H1 (cell line): ENCODE measurements around the gene ZNF609. TPM values are rescaled to one million over a fixed set of nuclear protein-coding genes. Genes with fewer than 3 reads are reported as not detected.

Experiments
- CTCF ChIA-PET: fragments of 300-600 bp; sonication (Branson Sonifier 250); formaldehyde crosslinking; loops from one replicate; lab custom pipeline; 2021; ENCODE audit not compliant: partially characterized antibody; lab: Charles Lee
- POLR2A ChIA-PET: fragments of 300-600 bp; sonication (Branson Sonifier 250); formaldehyde crosslinking; loops from one replicate; lab custom pipeline; 2021; ENCODE audit warnings: inconsistent platforms; ENCODE audit not compliant: partially characterized antibody; lab: Charles Lee
- DNase-seq, 2 experiments: peaks; one replicate each; pipeline versions ENCODE4 v3.0.0 to v3.0.0-alpha.2; 2010 to 2022; ENCODE audit warnings: low spot score in 2 of 2, low read depth in 1 of 2, mixed read lengths in 1 of 2
- FAIRE-seq: peaks from 2 replicates; lab custom pipeline; 2011; peaks lifted over from hg19 to GRCh38; lab: Jason Lieb, UNC
- H2AFZ ChIP-seq: 2 replicates; pipeline ENCODE4 v1.8.1; 2012; ENCODE audit warnings: low read length, inconsistent platforms
- H2AK5ac ChIP-seq: 2 replicates; pipeline ENCODE4 v1.6.1; 2013; ENCODE audit warnings: low read depth, low read length
- H2BK120ac ChIP-seq: replicated peaks from 2 replicates; pipeline ENCODE3; 2013; ENCODE audit warnings: low read depth, low read length, inconsistent platforms
- H2BK12ac ChIP-seq: 2 replicates; pipeline ENCODE4 v1.6.1; 2013; ENCODE audit warnings: low read depth, low read length
- H2BK15ac ChIP-seq: 2 replicates; pipeline ENCODE4 v1.6.1; 2013; ENCODE audit warnings: low read length
- H2BK20ac ChIP-seq: 2 replicates; pipeline ENCODE4 v1.6.1; 2013; ENCODE audit warnings: low read length
- H2BK5ac ChIP-seq: 2 replicates; pipeline ENCODE4 v1.6.1; 2013; ENCODE audit warnings: low read depth, low read length
- H3K14ac ChIP-seq: 2 replicates; pipeline ENCODE4 v1.6.1; 2013; ENCODE audit warnings: inconsistent platforms; ENCODE audit not compliant: insufficient read length
- H3K18ac ChIP-seq: 2 replicates; pipeline ENCODE4 v1.6.1; 2013; ENCODE audit warnings: low read length; ENCODE audit errors: extremely low read depth
- H3K23ac ChIP-seq: 2 replicates; pipeline ENCODE4 v1.6.1; 2013; ENCODE audit warnings: inconsistent platforms; ENCODE audit not compliant: insufficient read length
- H3K23me2 ChIP-seq: 2 replicates; pipeline ENCODE4 v1.6.1; 2013; ENCODE audit warnings: low read depth, low read length
- H3K27ac ChIP-seq: 2 replicates; pipeline ENCODE4 v1.6.1; 2011; ENCODE audit warnings: low read depth, low read length, inconsistent platforms
- H3K27me3 ChIP-seq, 4 experiments: replicated peaks in 1 of 4; 1 replicate in 1 of 4; 2 replicates in 3 of 4; pipeline versions ENCODE4 v1.6.1 to v1.8.1; 2011 to 2013; ENCODE audit warnings: low read length in 3 of 4, mild to moderate bottlenecking in 3 of 4, inconsistent platforms in 2 of 4, mixed read lengths in 2 of 4, moderate library complexity in 1 of 4; ENCODE audit not compliant: control insufficient read depth in 3 of 4, insufficient read depth in 3 of 4; ENCODE audit errors: extremely low read depth in 1 of 4
- H3K36me3 ChIP-seq, 4 experiments: 2 replicates each; pipeline versions ENCODE4 v1.6.1 to v1.8.1; 2011 to 2013; ENCODE audit warnings: mild to moderate bottlenecking in 4 of 4, low read length in 3 of 4, moderate library complexity in 2 of 4, control low read depth in 1 of 4, inconsistent platforms in 1 of 4; ENCODE audit not compliant: insufficient read depth in 4 of 4, control insufficient read depth in 2 of 4
- H3K4ac ChIP-seq: replicated peaks from 2 replicates; pipeline ENCODE3; 2013; ENCODE audit warnings: low read length, low read depth, mixed read lengths, inconsistent platforms; ENCODE audit not compliant: insufficient read length
- H3K4me1 ChIP-seq, 4 experiments: replicated peaks in 1 of 4; 1 replicate in 1 of 4; 2 replicates in 3 of 4; pipeline versions ENCODE4 v1.6.1 to v1.8.1; 2011 to 2013; ENCODE audit warnings: low read length in 3 of 4, inconsistent platforms in 2 of 4, mixed read lengths in 1 of 4; ENCODE audit not compliant: insufficient read depth in 4 of 4, control insufficient read depth in 3 of 4
- H3K4me2 ChIP-seq, 2 experiments: 2 replicates each; pipeline versions ENCODE4 v1.6.1 to v1.8.1; 2011 to 2013; ENCODE audit warnings: low read depth in 2 of 2, low read length in 2 of 2, control low read depth in 1 of 2, inconsistent platforms in 1 of 2, mild to moderate bottlenecking in 1 of 2; ENCODE audit not compliant: insufficient read depth in 1 of 2
- H3K4me3 ChIP-seq, 4 experiments: fragments of 200-600, 300-600 bp in 1 of 4; sonication (generic), shearing (Covaris generic), sonication (Bioruptor Twin) in 1 of 4; 2 replicates each; pipeline versions ENCODE4 v1.5.1 to v1.8.1; 2011 to 2016; ENCODE audit warnings: low read length in 4 of 4, low read depth in 3 of 4, control low read depth in 2 of 4, inconsistent platforms in 2 of 4, mild to moderate bottlenecking in 2 of 4, mixed read lengths in 1 of 4, moderate library complexity in 1 of 4; ENCODE audit not compliant: insufficient read depth in 2 of 4; ENCODE audit errors: extremely low read depth in 1 of 4
- H3K56ac ChIP-seq: replicated peaks from 2 replicates; pipeline ENCODE3; 2013; ENCODE audit warnings: low read depth, mild to moderate bottlenecking, mixed read lengths, low read length, inconsistent platforms; ENCODE audit not compliant: insufficient read length
- H3K79me1 ChIP-seq: 2 replicates; pipeline ENCODE4 v1.6.1; 2013; ENCODE audit warnings: low read depth, low read length, control low read depth
- H3K79me2 ChIP-seq, 2 experiments: 2 replicates each; pipeline versions ENCODE4 v1.6.1 to v1.8.1; 2012 to 2013; ENCODE audit warnings: low read length in 2 of 2, mild to moderate bottlenecking in 2 of 2, inconsistent platforms in 1 of 2; ENCODE audit not compliant: insufficient read depth in 2 of 2, control insufficient read depth in 1 of 2
- H3K9ac ChIP-seq, 4 experiments: replicated peaks in 1 of 4; 1 replicate in 1 of 4; 2 replicates in 3 of 4; pipeline versions ENCODE4 v1.6.1 to v1.8.1; 2011 to 2013; ENCODE audit warnings: low read depth in 3 of 4, low read length in 3 of 4, control low read depth in 2 of 4, mild to moderate bottlenecking in 2 of 4, moderate library complexity in 2 of 4, inconsistent platforms in 1 of 4; ENCODE audit errors: extremely low read depth in 1 of 4
- H3K9me3 ChIP-seq, 2 experiments: 2 replicates each; pipeline versions ENCODE4 v1.6.1 to v1.8.1; 2012 to 2013; ENCODE audit warnings: mild to moderate bottlenecking in 2 of 2, moderate library complexity in 2 of 2, control low read depth in 1 of 2, inconsistent platforms in 1 of 2, low read depth in 1 of 2, low read length in 1 of 2, mixed read lengths in 1 of 2; ENCODE audit not compliant: insufficient read depth in 2 of 2
- H4K20me1 ChIP-seq, 2 experiments: replicated peaks in 1 of 2; 2 replicates each; pipeline versions ENCODE3 to v1.8.1; 2011 to 2013; ENCODE audit warnings: inconsistent platforms in 2 of 2, low read length in 2 of 2, mild to moderate bottlenecking in 1 of 2; ENCODE audit not compliant: insufficient read depth in 2 of 2, control insufficient read depth in 1 of 2
- H4K5ac ChIP-seq: 2 replicates; pipeline ENCODE4 v1.6.1; 2013; ENCODE audit warnings: low read length, low read depth, mixed read lengths, inconsistent platforms; ENCODE audit not compliant: insufficient read length
- H4K8ac ChIP-seq: 2 replicates; pipeline ENCODE4 v1.8.0; 2013; ENCODE audit warnings: mild to moderate bottlenecking, moderate library complexity, low read length, inconsistent platforms; ENCODE audit not compliant: insufficient read depth; ENCODE audit errors: extremely low read depth
- H4K91ac ChIP-seq: replicated peaks from 2 replicates; pipeline ENCODE3; 2013; ENCODE audit warnings: low read length, mixed read lengths, inconsistent platforms; ENCODE audit not compliant: insufficient read length
- GTF2F1 ChIP-seq: IDR thresholded peaks from 2 replicates; pipeline ENCODE4 v1.6.1; 2012; ENCODE audit warnings: low read depth, low read length, improper control_type of control experiment, borderline replicate concordance
- WGBS, 2 experiments: shearing (Covaris generic) in 1 of 2; methylation state at CpG; one replicate each; pipeline versions ENCODE4 v1.1.6 to v1.1.7; 2013 to 2015; ENCODE audit warnings: low lambda C conversion rate in 2 of 2, mixed read lengths in 2 of 2, inconsistent platforms in 1 of 2, low coverage in 1 of 2, missing lambda C conversion rate in 1 of 2; ENCODE audit not compliant: insufficient replicate concordance in 2 of 2, insufficient coverage in 1 of 2, insufficient read length in 1 of 2; ENCODE audit errors: extremely low coverage in 1 of 2, missing lambda C conversion rate in 1 of 2; 5-methylcytosine and 5-hydroxymethylcytosine counted together
- polyA plus RNA-seq, 7 experiments: library from polyadenylated mRNA; depleted of rRNA in 3 of 7; stranded (reverse) in 5 of 7; unstranded in 2 of 7; fragments of >200 nt in 5 of 7; fragments of 200-250 nt in 2 of 7; gene quantifications; 1 replicate in 5 of 7; 2 replicates in 1 of 7; 4 replicates in 1 of 7; pipeline versions ENCODE4 v1.2.1 to v1.2.3, GENCODE V29; 2011 to 2013; ENCODE audit warnings: missing spikeins in 2 of 7, mixed read lengths in 2 of 7
- total RNA-seq: library from RNA; stranded (reverse); fragmentation: NEBNext Ultra II Directional; extraction: Animal tissue kit (Norgen Biotek cat#: 25700); gene quantifications from 2 replicates; pipeline ENCODE4 v1.2.1, GENCODE V29; 2021

ZNF609 gene
- total and polyA plus RNA-seq, 2 of the 8 experiments (the other 6 are each of a cell fraction or from before 2014, with no cell fraction given) = 15.5 to 47.8 TPM

DNA sequence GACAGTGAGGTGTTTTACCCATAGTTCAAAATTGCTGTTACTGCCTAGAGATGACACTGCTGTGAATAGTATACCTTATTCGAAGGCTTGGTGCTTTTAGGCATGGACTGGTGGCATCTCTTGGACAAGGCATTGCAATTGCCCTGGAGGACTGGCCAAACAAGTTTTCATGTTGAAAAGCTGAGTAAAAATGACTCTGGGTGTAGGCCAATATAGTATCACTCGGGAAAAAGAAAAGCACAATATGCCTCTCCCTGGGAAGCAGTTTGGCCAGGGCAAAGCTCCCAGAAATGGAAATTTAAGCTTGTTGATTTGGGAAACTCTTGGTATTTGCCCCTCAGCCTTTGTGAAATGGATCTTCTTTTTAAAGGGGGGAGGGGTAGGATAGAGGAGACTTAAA, 54.8 kb downstream of the ZNF609 start:
- peaks cover 5% of the 10 kb centered on the region; the same call in 1 of the 2 replicates for H3K79me1 ChIP-seq
- peaks cover 3 to 12% of the 10 kb centered on the region in 2 experiments for H4K20me1 ChIP-seq
- CTCF ChIA-PET = interaction anchor here (0.6 kb wide), 1 partner anchor 97 kb away, joined by 3 read pairs; no protein-coding TSS in a partner anchor
- no peak overlapping the region for H3K56ac ChIP-seq
- WGBS, 2 experiments = 87% methylated on average over 2 of the region's 2 CpGs; no CpG with 5 or more reads in 1 of the 2 experiments
- H3K4me1 ChIP-seq = peaks cover 0 to 5% (median 3%) of the 10 kb centered on the region in 4 experiments; a peak in 5 of 7 replicates
- no peak overlapping the region for H2BK12ac ChIP-seq
- no peaks in the 10 kb centered on the region for H3K27me3 ChIP-seq
- peak overlapping the region; percentile 65 for H3K4ac ChIP-seq
- H2AK5ac ChIP-seq = no peak overlapping the region
- H3K23ac ChIP-seq = no peak overlapping the region
- H2BK120ac ChIP-seq = no peak overlapping the region
- H4K91ac ChIP-seq = no peak overlapping the region
- no peaks in the 10 kb centered on the region for H3K23me2 ChIP-seq
- H3K9me3 ChIP-seq = no peaks in the 10 kb centered on the region
- H3K4me2 ChIP-seq = peak overlapping the region; percentile 14 to 34; a peak in 2 of 4 replicates
- no peak overlapping the region for H2BK20ac ChIP-seq
- no peak overlapping the region for H3K27ac ChIP-seq
- H3K79me2 ChIP-seq = peaks cover 0 to 95% of the 10 kb centered on the region in 2 experiments; a peak in 3 of 4 replicates
- no peak overlapping the region for H2BK15ac ChIP-seq
- POLR2A ChIA-PET = interaction anchor here (1.4 kb wide), 1 partner anchor 12 kb away, joined by 6 read pairs; no protein-coding TSS in a partner anchor
- H4K8ac ChIP-seq = no peak overlapping the region
- H2AFZ ChIP-seq = no peak overlapping the region
- no peak overlapping the region for H4K5ac ChIP-seq
- FAIRE-seq (no peak), DNase-seq (no peak)
- H3K18ac ChIP-seq = no peak overlapping the region
- no peak overlapping the region; a peak in 1 of 7 replicates for H3K9ac ChIP-seq
- no peak overlapping the region for H2BK5ac ChIP-seq
- TF ChIP-seq GTF2F1 = no peak
- TF ChIP-seq, all 59 proteins: peak for 0
- H3K4me3 ChIP-seq = no peak overlapping the region
- H3K14ac ChIP-seq = no peak overlapping the region
- no peaks in the 10 kb centered on the region for H3K36me3 ChIP-seq
